Measurements from ENCODE around the gene SLC39A5.
A peak's percentile ranks its signal among the peaks of the same experiment; 100 is the strongest.
"Not testable (repeated sequence)": the region's sequence is repeated elsewhere in the genome, so short reads cannot be mapped to it uniquely, and the experiment has no call there.

SLC39A5 gene, protein sequence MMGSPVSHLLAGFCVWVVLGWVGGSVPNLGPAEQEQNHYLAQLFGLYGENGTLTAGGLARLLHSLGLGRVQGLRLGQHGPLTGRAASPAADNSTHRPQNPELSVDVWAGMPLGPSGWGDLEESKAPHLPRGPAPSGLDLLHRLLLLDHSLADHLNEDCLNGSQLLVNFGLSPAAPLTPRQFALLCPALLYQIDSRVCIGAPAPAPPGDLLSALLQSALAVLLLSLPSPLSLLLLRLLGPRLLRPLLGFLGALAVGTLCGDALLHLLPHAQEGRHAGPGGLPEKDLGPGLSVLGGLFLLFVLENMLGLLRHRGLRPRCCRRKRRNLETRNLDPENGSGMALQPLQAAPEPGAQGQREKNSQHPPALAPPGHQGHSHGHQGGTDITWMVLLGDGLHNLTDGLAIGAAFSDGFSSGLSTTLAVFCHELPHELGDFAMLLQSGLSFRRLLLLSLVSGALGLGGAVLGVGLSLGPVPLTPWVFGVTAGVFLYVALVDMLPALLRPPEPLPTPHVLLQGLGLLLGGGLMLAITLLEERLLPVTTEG

GRCh38 chr12:56229916-56230431 lies at the start of gene SLC39A5:
Gene SLC39A5 (plus strand): TSS chr12:56230051. CDS start chr12:56231275, 1,224 bp downstream.
- DNase-seq: no peak

DNA sequence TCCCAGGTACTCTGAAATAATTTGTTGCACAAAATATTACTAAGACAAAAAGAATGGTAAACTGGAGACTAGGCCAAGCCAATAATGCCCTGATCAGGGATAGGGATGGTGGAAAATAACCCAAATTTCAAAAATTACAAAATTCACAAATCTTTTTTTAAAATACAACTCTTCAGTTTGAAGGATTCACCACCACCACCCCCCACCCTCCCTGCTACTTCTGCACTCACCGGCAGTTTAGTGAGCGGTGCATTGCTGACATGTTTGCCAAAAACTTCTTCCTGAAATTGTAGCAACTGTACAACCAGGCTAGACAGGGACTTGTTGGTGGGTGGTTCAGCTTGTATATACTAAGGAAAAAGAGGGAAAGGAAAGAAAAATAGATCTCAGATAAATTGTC lies 42.9 kb upstream of the SLC39A5 start:
- no peak for DNase-seq

GRCh38 chr12:56188131-56188777 lies 41.6 kb upstream of the SLC39A5 start:
- no peak for DNase-seq

GRCh38 chr12:56188778-56189098 lies 41.1 kb upstream of the SLC39A5 start:
- no peak for DNase-seq

DNA sequence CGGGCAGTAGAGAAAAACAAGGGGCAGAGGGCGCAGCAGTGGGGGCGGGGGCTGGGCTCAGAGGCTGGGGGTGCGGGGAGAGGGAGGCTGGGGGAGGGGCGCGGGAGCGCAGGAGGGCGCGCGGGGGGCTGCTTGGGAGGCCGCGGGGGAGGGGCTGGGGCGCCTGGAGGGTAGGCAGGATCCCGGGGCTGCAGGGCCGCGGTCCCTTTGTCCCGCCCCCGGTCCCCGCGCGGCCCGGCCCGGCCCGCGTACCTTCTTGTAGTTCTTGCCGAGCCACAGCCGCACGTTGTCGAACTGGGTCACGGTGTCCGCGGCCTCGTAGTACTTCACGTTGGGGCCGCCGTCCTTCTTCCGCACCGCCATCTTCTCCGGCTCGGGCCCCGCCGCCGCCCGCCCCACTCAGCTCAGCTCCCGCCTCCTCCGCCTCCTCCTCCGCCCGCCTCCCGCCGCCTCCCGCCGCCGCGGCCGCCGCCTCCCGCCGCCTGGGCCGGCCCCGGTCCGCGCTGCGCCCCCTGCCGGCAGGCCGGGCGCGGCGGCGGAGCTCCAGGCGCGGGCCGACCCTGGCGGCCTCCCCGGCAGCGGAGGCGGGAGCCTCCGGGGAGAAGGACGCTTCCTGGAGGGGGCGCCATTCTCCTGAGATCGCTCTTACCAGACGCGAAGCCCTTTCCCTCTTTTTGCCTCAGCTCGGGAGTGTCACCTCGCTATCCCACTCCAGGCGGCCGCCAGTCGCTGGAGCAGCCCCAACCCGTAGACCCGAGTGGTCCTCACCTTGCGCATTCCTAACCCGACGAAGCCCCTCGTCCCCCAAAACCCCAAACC lies 40.5 kb upstream of the SLC39A5 start, which contains the start of gene SMARCC2:
Gene SMARCC2 (minus strand): TSS at position 385 of the 819 bp plus-strand sequence. CDS start 22 bp downstream, at position 363.
- DNase-seq: peak; percentile 75

- DNase-seq: peak; percentile 86
Measured at GRCh38 chr12:56189918-56190694, 39.7 kb upstream of the SLC39A5 start.

DNA sequence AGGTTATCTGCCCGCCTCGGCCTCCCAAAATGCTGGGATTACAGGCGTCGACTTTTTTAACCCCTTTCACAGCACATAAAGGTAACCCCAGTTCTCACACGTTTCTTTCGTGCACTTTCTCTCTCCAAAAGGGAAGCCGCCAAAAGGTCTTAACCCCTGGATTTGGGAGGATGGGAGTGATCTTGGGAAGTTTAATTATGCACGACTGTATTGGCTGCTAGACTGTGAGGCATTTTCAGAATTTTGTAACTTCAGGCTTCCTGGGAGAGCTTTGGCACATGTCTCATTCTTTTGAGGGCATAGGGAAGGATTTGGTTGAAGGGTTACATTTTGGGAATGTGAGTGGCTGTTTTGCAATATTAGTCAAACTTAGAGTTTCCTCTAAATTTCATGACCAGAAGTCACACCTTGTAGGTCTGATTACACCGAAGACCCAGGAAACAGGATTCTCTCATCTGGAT lies 39.1 kb upstream of the SLC39A5 start:
- DNase-seq: no peak

DNA sequence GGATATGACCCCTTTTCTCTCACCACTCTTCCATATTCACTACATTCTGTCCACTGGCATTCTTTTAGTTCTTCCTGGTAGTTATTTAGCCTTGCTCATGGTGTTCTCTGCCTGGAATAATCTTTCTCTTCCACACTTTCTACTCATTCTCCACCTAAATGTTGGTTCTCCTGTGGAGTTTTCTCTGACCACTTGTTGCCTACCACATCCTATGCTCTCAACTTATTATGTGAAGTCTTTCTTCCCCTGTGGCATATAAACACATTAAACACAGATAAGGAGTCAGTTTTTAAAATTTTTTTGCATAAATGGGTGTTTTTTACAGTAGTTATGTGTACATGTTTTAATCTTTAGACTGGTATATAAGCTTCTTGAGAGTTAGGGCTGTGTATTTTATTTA lies 37.3 kb upstream of the SLC39A5 start:
- DNase-seq: no peak

DNA sequence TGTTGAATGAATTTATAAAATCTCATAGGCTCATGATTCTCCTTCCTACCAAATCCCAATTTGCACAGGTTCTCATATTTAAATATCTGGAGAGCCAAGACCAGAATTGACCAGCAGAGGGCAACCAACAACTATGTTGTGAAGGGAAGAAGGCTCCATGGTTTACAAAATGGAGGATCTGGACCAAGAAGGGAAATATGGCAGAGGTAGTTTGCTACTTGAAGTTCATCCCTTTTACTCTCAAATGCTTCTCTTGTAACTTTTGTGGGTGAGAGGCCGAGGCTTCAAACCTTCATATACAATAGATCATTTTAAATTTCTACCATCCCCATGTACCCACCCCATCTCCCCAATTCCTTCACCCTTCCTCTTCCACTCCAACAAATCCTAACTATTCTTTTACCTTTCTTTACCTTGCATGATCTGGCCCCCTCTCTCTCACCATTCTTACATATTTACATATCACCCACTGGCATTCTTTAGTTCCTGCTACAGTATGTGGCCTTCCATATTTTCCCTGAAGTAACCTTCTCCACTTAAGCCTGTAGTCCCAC lies 36.7 kb upstream of the SLC39A5 start:
- peak; percentile 92 for DNase-seq

DNA sequence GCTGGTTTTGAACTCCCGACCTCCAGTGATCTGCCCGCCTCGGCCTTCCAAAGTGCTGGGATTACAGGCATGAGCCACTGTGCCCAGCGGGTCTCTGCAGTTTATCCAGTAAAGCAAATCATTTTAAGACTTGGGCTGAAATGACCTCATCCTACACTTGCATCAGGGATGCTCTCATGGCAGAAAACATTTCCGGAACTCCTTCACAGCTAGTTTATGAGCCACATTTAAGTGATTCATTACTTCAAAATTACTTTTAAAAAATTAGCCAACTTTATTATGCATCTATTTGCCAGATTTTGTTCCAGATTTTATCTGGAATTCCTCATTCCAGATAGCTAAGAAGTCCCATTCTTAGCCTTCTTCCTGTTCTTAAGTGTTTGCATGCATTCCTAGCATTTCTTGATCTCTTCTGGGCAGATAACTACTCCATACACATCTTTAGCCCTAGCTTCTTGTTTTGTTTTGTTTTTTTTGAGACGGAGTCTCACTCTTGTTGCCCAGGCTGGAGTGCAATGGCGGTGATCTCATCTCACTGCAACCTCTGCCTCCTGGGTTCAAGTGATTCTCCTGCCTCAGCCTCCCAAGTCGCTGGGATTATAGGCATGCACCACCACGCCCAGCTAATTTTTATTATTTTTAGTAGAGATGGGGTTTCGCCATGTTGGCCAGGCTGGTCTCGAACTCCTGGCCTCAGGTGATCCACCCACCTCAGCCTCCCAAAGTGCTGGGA lies 32.9 kb upstream of the SLC39A5 start:
- not testable (repeated sequence) for DNase-seq

DNA sequence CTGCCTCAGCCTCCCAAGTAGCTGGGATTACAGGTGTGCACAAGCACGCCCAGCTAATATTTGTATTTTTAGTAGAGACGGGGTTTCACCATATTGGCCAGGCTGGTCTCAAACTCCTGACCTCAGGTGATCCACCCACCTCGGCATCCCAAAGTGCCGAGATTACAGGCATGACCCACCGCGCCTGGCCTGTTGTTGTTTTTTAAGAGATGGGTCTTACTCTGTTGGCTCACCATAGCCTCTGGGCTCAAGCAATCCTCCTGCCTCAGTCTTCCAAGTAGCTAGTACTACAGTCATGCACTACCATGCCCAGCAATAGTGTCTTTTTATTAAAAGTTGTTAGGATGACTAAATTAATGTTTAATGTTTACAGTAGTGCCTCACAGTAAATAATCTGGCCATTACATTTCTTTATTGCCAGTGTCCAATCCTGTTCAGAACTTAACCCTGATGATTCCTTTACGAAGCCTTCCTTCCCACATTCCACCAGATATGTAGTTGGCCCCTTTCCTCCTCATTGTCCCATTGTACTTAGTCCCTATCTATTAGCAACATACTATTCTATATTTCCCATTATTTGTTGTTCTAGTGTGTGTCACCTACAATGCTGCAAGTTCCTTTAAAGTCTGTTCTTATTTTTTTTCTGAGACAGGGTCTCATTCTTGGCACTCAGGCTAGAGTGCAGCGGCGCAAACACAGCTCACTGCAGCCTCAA lies 31.8 kb upstream of the SLC39A5 start:
- no peak for DNase-seq

- DNase-seq: no peak
Measured at GRCh38 chr12:56198836-56199235, 31.0 kb upstream of the SLC39A5 start.

- DNase-seq: no peak
Measured at GRCh38 chr12:56202366-56202765, 27.5 kb upstream of the SLC39A5 start.

DNA sequence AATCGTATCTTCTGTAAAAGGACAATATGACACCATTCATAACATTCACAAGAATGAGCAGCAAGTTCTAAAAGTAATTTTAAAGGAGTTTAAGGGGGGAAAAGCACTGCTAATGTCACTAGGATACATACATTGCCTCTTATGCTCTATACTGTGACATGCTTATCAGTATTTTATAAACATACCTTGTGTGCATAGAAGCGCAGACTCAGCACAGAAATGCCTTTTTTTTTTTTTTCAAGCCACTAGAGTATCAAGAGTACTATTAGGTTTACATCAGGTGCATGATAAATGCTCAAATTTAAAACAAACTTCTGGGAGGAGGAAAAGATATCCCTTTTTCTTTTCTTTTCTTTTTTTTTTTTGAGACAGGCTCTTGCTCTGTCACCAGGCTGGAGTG lies 27.0 kb upstream of the SLC39A5 start:
- DNase-seq: no peak

GRCh38 chr12:56204275-56204674 lies 25.6 kb upstream of the SLC39A5 start:
- no peak for DNase-seq

GRCh38 chr12:56205445-56205844 lies 24.4 kb upstream of the SLC39A5 start:
- DNase-seq: no peak

- DNase-seq: no peak
Measured at GRCh38 chr12:56206452-56207166, 23.2 kb upstream of the SLC39A5 start.

GRCh38 chr12:56208006-56208405 lies 21.8 kb upstream of the SLC39A5 start:
- DNase-seq: no peak

DNA sequence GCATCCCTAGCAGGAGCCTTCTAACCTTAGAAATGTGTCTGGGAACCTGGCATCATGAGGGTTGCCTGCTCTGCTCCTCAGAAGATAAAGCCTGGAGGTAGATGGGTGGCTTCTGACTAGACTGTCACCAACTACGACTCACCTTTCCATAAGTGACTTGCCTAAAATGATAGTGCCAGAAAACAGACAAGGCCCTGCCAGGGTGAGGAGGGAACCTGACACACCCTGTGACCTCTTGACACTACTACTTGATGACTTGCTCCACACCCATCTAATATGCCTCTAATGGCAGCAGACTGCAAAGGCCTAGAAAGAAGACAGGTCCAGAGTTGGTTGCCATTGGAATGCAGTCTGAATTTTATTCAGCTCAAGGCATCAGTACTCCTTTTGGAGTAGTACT lies 17.5 kb upstream of the SLC39A5 start:
- DNase-seq: no peak

DNA sequence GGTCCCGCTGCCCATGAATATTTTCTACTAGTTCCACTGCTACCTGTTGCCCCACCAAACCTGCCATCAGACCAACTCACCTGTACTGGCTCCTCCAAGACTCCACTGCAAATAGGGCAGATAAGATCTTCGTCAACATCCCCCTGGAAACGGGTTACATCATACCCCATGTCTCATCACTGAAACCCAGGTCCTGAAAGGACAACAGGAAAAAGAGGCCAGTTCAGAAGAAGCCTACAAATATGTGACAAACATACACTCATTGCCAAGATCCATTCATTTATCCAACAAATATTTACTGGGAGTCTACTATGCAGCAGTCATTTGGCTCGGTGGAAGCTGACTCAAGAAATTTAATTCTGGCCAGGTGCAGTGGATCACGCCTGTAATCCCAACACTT lies 16.0 kb upstream of the SLC39A5 start:
- DNase-seq: no peak
